AG09319 (cell line): Measurements from ENCODE around the gene SRF.

ENCODE experiments used
- DNase-seq: peaks from one replicate; pipeline ENCODE4 v3.0.0-alpha.2; 2010; ENCODE audit warnings: low read depth; ENCODE audit errors: extremely low read depth
- CTCF ChIP-seq: IDR thresholded peaks from 2 replicates; pipeline ENCODE4 v1.5.1; 2011; ENCODE audit warnings: low read depth, mild to moderate bottlenecking, inconsistent platforms, low read length, moderate library complexity

SRF gene

GRCh38 chr6:43196337-43196736 is 25.3 kb downstream of the SRF start:
- DNase-seq: no peak

DNA sequence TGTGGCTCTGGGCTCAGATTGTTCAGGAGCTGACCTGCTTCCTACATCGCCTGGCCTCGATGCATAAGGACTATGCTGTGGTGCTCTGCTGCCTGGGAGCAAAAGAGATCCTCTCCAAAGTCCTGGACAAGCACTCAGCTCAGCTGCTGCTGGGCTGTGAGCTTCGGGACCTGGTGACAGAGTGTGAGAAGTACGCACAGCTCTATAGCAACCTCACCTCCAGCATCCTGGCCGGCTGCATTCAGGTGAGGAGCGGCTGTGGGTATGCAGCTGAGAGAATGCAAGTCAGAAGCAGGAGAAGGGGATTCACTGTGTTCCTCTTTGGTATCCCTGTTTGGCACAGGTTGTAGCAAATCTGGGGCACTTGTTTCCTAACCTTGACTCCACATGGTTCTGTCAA is 28.8 kb downstream of the SRF start:
- TF ChIP-seq CTCF: no peak
- no peak for DNase-seq

More at GRCh38 chr6:43196337-43196736, 25.3 kb downstream of the SRF start:
- no peak for TF ChIP-seq CTCF

DNA sequence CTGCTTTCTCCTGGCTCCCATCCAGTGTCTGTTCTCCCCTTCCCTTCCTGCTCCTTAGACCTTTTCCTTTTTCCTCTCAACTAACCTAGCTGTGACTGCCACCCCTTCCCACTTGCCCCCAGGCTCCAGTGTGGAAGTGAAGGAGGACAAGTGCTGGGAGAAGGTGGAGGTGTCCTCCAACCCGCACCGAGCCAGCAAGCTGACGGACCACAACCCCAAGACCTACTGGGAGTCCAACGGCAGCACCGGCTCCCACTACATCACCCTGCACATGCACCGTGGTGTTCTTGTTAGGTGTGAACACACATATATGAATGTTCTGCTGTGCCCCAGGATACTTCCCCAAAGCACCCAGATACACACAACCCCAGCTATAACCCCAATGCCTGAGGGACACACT is 29.5 kb downstream of the SRF start:
- DNase-seq: no peak

GRCh38 chr6:43202451-43202850 is 31.4 kb downstream of the SRF start:
- no peak for TF ChIP-seq CTCF
- DNase-seq: no peak

More for the DNA sequence above, 29.5 kb downstream of the SRF start:
- no peak for TF ChIP-seq CTCF

DNA sequence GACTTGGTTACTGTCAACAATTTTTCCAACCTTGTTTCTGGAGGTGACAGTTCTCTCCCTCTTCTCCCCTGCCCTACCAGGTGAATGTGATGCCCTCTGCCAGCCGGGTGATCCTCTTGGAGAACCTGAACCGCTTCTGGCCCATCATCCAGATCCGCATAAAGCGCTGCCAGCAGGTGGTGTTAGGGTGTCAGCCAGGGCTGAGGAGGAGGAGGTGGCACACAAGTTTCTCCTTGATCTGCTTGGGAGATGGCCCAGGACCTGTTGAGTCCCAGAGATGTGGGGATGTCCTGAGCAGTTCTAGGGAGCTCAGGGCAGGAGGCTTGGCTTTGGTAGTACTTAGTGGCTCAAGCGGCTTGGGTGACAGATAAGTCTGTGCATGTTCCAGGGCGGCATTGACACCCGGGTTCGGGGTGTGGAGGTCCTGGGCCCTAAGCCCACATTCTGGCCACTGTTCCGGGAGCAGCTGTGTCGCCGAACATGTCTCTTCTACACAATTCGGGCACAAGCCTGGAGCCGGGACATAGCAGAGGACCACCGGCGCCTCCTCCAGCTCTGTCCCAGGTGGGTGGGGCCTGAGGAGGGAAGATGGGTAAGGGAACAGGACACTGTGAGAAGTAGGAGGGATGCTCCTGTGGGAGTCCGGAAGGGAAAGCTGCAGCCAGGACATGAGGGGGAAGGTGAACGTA is 32.1 kb downstream of the SRF start:
- no peak for TF ChIP-seq CTCF
- DNase-seq: no peak

- no peak for DNase-seq
Measured at GRCh38 chr6:43203718-43204095, 32.6 kb downstream of the SRF start.

More at GRCh38 chr6:43203718-43204095, 32.6 kb downstream of the SRF start:
- TF ChIP-seq CTCF: no peak
